ENCODE measurements around the gene HERC3.

Gene HERC3

DNA sequence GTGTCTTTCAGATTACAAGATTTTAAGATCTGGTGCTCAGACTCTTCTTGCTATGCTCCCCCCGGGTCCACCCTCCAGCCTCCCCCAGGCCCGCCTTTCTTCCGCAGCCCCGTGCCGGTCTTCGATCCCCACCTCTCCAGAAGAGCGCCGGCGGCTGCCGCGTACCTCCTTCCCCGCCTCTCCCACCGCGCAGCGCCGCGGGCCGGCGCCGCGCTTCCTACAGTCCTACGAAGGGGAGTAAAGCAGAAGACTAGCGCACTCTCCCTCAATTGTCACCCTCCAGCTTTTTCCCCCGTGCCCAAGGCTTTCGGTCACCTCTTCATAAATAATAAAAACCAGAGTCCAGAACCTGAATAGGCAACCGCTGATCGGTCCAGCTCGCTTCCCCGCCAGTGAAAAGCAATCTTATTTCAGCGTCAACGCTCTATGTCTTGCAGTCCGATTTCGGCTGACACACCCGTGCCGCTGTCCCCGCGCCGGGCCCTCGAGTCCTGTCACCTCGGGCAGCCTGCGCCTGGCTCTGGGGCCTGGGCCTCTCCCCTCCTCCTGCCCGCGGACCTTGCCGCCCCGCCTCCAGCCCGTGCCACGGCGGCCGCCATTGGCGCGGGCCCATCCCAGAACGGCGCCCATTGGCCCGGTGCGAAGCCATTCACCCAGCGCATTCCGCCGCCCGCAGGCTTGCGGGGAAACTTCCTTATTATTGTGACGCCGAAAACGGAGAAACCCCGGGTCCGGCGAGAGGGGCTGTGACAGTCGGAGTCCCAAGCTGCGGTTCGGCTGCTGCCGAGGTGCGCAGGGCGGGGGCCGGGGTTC is at the start of gene HERC3:
TSS of gene HERC3 (plus strand) at position 694 of the 813 bp plus-strand sequence. CDS start 13,344 bp downstream, outside the sequence.
- DNase-seq (ENCODE audit: low read depth), result peak; percentile 51

DNA sequence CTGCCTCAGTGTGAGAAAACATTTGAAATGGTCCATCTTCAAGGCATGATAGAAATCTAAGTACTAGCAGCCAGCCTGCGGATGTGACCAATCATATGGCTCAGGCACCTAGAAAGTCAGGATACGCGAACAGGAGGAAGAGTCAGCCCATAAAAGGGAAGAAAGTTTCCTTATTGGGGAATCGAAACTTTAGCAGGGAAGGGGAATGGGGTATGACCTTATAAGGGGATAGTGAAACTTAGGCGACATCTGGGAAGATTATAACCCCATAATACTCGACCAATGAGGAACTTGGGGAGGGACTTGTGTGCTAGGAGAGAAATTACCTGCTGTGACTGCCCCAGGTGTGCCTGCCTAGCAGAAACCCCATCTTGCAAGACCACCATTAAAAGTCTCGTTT is 42.5 kb upstream of the HERC3 start:
- DNase-seq (ENCODE audit: low read depth), result no peak

DNA sequence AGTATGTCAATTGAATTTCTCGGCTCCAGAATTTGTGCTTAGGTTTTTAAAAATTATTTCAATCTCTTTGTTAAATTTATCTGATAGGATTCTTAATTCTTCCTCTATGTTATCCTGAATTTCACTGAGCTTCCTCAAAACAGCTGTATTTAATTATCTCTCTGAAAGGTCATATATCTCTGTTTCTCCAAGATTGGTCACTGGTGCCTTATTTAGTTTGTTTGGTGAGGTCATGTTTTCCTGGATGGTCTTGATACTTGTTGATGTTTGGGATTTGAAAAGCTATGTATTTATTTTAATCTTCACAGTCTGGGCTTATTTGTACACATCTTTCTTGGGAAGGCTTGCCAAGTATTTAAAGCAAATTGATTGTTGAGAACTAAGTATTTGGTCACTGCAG is 24.7 kb upstream of the HERC3 start:
- no peak for DNase-seq (ENCODE audit: low read depth)

DNA sequence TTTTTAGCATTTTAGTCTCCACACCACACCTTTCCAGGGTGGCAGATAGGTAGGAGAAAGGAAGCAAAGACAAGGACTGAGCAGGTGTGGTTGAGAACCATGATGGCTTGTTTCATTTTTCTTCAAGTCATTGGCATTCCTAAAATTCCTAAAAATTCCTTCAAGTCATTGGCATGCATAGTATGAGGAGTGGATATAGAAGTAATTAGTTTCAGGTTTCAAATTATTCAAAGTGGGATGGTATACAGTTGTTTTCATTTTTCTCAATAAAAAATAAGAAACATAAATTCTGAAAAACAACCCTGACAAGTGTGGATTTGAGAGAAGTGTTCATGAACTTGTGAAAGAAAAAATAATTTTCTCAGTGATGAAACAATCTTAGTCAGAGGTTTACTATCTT is 22.3 kb upstream of the HERC3 start:
- DNase-seq (ENCODE audit: low read depth), result no peak

DNA sequence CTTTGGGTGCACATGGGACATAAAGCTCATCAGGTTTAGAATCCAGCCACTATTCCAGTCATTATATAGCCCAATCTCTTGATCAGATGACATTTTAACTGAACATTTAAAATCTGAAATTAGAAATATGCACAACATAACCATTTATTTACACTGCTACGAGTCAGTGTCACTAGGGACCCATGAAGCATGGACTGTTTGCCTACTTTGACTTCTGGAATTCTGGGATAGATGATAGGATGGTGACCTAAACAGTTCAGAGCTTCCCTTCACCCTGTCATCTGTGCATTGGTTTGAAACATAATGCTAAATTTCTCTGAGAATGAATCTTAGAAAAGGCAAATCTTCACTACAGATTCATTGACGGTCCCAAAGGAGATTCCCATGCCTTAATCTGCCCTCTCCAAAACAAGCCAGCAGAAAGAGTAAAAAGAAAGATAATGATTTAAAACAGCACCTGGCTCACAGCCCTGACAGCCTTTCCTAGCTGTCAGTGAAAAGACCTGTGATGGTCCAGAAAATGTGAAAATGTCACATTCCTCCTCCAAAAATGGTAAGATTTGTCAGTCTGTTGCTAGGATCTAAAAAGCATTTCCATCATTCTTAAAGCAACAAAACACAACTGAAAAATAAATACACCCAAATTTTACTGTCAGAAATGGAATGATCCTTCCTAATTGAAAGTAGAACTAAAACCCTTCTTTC is 18.9 kb upstream of the HERC3 start:
- DNase-seq (ENCODE audit: low read depth), result no peak

DNA sequence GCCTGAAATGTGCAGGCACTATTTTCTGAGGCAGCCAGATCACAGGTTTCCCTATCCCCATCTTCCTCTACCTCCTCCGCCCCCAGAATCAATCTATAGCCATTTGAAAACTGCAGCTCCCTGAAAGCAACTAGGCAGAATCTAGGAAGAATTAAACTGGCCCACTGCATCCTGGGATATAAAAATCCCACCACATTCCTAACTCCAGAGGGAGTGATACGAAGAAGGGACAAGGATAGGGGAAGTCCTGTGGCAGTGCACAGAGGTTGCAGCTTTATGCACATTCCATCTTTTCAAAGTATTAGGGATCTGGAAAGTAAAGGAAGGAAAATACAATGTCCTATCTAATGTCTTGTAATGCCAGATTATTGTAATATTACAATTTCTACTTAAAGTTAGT is 18.3 kb upstream of the HERC3 start:
- no peak for DNase-seq (ENCODE audit: low read depth)

DNA sequence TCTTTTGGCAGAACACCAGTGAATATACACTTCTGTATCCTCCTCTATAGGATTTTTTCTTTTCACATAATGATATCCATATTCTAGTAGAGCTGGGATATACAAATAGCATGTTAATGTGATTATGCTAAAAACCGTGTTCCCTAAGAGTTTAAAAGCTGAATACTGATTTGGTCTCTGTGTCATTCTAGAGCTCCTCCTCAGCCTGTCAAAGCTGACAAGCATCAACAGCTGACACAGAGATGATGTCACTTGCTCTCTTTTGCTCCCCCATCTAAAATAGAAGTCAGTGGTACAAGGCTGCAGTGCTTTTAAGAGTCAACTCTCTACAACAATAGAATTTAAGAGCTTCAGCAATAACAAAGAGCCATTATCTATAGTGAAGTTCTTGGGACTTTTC is 17.1 kb upstream of the HERC3 start:
- DNase-seq (ENCODE audit: low read depth), result no peak

DNA sequence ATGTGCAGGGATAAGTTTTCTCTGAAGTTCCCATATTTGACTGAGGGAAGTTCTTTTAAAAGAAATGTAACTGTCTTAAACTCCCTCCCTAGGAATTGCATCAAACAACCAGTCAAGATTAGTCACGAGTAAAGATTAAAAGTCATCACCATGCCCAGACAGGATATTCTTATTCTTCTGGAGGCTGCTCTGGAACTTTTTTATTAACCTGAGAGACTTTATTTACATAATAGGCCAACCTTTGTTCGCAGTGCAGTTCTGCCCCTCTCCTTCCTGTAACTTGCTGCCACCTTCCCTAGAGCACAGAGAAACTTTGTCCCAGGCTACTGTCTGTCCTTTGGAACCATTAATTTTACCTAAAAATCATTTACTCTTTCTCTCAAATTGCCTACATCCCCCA is 9.8 kb upstream of the HERC3 start:
- DNase-seq (ENCODE audit: low read depth), result no peak

DNA sequence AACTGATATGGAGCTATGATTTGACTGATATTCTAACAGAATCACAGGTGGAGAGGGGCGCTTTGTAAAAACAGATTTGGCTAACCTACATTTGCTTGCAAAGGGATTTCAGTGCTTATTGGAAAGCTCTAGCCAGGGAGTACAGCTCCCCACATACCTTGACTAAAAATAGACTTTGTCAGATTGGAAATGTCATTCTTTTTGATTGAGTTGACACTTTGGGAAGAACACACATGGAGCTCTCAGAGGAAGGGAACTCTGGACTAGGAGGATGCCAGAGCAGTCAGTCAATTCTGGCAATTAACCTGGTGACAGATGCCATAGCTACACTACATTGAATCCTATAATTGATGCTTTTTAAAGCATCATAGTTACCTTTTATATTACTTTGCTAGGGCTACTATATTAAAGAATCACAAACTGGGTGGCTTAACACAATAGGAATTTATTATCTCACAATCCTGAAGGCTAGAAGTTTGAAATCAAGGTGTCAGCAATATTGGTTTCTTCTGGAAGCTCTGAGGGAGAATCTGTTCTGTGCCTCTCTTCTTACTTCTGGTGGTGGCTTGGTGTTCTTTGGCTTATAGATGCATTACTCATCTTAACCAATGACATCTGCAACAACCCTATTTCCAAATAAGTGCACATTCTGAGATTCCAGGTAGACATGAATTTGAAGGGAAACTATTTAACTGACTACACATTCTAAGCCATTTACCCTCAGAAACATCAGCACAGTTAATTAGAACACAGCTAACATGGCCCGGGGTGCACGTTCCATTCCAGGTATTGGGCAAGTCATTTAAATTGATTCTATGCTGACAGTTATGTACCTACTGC is 8.4 kb upstream of the HERC3 start:
- DNase-seq (ENCODE audit: low read depth), result no peak

DNA sequence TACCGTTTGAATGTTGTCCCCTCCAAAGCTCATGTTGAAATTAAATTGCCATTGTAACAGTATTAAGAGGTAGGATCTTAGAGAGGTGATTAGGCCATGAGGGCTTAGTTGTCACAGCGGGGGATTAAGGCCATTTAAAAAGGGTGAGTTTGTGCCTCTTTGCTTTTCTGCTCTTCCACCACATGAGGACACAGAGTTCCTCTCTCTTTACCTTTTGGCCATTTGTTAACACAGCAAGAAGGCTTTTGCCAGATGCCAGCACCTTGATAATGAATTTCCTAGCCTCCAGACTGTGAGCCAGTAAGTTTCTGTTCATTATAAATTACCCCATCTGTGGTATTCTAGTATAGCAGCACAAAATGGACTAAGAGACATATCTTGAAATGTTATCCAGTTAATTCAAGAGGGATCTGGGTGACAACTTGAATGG is 7.8 kb upstream of the HERC3 start:
- no peak for DNase-seq (ENCODE audit: low read depth)

DNA sequence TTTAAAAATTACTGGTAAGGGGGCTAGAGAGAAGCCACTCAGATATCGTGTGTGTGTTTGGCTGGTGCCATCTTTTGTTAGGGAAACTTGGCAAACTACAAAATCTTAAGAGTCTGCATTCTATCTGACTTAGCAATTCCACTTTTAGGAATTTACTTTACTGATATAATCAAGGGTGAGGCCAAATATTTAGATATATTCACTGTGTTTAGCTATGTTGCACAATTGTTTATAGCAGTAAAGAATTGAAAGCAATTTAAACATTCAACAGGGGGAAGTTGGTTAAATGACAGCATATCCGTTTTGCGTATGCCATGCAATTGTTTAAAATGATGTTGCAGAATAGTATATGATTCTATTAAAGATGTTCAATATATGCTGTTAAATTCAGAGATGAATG is 6.4 kb upstream of the HERC3 start:
- no peak for DNase-seq (ENCODE audit: low read depth)

DNA sequence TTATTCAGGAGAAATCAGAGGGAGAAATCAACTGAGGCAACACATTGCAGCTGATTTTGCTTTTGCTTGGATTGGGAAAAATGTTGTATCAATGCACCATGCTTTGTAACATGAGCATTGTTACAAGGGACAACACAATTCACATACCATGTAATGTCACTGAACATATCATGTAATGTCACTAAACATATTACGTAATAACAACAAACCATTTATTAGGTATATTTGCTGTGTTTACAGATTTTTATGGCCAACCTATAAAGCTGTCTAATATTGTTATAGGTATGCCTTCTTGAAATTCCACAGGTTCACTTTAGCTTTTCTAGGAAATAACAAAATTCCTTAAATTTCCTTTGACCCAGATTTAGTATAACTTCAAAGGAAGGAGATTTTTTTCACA is 5.0 kb upstream of the HERC3 start:
- DNase-seq (ENCODE audit: low read depth), result no peak

DNA sequence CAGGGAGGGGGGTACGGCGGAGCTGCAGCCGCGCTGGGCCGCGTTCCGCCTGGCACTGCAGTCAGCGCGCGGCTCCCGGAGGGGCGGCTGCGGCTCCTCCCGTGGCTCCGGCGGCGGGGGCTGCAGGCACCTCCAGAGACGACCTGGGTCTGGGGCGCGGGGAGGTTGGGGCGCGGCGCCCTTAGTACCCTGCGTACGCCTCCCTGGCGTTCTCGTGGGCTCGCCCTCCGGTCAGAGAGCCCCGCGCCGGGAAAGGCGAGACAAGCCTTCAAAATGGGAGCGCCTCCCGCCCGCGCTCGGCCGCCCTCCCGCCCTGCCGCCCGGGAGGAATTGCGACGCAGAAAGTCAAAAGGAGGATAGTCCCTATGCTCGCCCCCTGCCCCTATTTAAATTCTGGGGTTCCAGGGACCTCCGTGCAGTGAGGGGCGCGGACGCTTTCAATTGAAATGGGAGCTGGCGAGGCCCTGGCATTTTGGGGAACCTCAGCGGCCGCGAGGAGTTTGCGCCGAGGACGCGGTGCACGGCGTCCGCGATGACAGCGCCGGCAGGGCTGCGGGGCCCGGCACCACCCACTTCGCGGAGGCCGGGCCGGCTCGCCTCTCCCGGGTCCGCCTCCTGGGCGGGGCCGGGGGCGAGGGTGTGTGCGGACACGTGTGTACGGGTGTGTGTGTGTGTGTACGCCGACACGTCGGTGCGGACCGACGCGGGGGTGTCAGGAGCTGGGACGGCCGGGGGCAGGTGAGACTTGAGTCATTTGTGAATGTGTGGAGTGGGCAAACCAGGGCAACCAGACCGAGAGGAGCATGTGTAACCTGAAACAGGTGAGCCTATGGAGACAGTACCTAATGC is 544 bp downstream of the HERC3 start:
- peak; percentile 27 for DNase-seq (ENCODE audit: low read depth)

DNA sequence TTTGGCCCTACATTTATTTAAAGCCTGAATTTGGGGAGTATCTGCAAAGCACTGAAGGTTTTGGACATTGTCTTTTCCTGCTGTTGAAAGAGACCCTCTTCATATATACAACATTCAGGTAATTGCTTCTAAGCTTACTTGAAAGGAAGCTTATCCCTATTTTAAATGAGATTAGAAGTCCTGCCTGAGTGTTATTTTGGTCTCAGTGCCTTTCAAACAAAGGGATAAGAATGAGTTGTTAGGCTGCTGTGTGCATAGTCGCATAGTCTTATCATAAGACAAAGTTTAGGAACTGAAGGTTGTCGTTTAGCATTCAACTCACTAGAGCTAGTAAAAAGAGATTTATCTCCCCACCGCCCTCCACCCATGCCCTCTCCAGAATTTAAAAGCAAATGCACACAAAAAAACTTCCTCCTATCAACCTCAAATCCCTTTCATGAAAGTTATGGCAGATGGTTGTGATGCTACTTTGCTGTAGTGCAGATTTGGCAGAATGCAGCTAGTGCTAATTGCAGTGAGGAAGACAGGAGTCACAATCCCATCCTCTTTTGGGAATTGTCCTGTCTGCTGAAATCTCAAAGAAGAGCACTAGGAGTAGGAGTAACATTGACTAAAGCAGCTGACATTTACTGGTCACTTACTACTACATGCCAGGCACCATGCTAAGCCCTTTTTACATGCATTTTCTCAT is 5.8 kb downstream of the HERC3 start:
- DNase-seq (ENCODE audit: low read depth), result no peak

DNA sequence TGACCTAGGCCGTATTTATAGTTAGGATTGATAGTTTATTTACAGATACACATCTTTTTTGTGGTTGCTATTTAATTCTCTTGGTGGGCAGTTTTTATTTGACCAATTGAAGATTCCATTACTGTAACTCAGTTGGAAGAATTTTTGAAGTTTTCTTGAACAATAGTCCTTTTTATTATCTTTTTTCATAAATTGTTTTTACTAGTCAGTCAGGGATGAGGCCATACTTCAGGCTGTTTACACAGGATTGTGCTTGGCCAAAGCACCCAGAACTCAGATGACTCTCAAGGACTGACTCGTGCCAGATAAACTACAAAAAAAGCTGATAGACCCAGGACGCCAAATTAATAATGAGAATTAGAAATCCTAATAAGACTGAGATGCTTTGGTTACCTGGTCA is 7.0 kb downstream of the HERC3 start:
- DNase-seq (ENCODE audit: low read depth), result no peak

DNA sequence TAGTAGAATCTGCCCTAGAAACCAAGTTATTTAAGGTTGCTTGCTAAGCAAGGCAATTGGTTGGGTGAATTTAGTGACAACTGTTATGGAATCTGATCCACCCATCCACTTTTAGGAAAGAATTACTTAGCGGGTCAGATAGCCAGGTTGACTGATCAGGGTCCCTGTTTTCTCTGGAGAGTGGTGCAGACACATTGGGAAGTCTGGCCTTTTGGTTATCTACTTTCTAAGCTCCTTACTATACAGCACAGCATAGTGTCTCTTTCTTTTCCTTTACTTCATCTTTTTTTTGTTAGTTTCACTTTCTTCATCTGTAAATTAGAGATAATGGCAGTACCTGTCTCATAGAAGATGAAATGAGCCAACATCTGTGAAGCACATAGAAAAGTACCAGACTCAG is 7.4 kb downstream of the HERC3 start:
- DNase-seq (ENCODE audit: low read depth), result no peak

DNA sequence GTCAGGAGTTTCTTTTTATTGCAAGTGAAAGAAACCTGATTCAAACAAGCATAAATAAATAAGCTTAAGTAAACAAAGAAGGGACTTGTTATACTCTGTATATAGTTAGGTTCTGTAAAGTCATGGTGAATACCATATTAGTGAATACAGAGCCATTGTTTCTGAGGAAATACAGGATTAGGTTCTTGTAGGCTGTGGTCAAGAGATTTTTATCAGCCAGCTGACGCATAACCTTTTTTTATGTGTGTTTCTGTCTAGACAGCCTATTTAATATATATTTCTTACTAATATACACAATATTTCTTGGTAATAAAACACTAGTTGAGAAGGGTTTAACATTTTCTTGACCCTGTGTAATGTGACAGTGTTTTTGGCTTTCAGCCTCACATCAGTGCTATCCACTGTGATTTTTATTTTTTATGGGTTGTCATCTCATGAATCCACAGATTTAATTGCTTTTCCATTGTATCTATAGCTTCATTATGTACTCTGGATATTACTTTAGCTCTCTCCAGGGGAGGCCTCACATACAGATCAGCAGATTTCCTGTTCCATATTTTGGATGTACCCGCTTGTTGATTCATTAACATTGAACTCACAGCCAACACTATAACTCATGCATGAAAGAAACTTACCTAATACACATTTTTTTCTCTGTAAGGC is 8.0 kb downstream of the HERC3 start:
- DNase-seq (ENCODE audit: low read depth), result peak; percentile 24

DNA sequence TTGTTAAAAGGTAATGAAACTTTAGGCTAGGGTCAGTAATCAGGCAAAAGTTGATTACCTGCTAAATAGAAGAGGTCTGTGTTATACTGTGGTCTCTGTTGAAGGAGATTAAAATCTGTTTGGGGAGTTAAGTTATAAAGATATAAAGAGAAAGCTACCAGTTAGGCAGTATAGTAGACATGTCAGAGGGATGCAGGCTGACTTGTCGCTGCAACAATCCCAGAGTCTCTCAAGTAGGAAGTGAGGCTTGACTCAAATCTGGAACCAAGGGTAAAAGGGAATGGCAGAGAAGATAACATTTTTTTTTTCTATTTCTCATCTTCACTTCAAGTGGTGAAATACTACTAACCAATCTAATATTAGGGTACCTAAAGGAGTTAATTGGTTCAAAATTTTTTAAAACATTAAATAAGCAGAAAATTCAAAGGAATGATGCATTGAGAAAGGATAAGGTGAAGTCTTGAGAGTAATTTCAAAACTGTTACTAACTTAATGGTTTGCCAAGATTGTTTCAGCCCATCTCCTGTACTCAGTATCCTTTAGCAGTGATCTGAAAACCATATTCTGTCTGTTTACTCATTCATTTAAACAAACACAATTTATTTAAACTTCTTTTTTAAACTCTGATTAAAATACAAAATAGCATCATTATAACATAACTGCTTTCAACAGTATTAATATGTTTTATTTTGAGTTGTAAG is 12.8 kb downstream of the HERC3 start:
- no peak for DNase-seq (ENCODE audit: low read depth)

DNA sequence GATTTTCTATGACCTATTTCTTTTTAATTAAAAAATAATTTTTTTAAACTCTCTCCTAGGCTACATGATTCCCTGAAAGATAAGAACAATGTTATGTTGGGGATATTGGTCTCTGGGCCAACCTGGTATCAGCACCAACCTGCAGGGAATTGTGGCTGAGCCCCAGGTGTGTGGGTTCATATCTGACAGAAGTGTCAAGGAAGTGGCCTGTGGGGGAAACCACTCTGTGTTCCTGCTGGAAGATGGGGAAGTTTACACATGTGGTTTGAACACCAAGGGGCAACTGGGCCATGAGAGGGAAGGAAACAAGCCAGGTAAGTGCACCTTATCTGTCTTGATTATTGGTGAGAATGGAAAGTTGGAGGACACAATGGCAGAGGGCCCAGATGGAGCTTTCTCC is 13.5 kb downstream of the HERC3 start:
- no peak for DNase-seq (ENCODE audit: low read depth)

DNA sequence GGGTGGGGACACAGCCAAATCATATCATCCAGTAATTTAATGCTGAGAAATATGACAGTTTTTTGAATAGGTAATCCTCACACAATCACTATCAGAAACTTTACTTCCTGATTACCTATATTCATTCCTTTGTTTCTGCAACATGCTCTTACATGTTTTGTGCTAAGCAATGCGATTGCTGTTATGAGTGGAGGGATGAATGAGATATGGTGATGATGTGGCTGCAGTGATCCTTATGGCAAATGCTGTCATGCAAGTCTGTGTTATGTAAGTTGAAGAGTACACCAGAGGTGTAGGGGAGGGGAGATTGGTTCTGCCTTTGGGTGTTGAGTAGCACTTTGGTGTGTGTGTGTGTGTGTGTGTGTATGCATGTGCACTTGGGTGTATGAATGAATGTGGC is 14.6 kb downstream of the HERC3 start:
- no peak for DNase-seq (ENCODE audit: low read depth)

Data from fibroblast of the conjunctiva (primary cell).